Measurements from ENCODE around the gene GABRG3.
A peak's percentile ranks its signal among the peaks of the same experiment; 100 is the strongest.
"Not testable (repeated sequence)": the region's sequence is repeated elsewhere in the genome, so short reads cannot be mapped to it uniquely, and the experiment has no call there.

Gene GABRG3

DNA sequence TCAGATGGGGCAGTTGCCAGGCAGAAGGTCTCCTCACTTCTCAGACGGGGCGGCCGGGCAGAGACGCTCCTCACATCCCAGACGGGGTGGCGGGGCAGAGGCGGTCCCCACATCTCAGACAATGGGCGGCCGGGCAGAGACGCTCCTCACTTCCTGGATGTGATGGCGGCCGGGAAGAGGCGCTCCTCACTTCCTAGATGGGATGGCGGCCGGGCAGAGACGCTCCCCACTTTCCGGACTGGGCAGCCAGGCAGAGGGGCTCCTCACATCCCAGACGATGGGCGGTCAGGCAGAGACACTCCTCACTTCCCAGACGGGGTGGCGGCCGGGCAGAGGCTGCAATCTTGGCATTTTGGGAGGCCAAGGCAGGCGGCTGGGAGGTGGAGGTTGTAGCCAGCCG is 33.2 kb downstream of the GABRG3 start:
- DNase-seq: not testable (repeated sequence)

DNA sequence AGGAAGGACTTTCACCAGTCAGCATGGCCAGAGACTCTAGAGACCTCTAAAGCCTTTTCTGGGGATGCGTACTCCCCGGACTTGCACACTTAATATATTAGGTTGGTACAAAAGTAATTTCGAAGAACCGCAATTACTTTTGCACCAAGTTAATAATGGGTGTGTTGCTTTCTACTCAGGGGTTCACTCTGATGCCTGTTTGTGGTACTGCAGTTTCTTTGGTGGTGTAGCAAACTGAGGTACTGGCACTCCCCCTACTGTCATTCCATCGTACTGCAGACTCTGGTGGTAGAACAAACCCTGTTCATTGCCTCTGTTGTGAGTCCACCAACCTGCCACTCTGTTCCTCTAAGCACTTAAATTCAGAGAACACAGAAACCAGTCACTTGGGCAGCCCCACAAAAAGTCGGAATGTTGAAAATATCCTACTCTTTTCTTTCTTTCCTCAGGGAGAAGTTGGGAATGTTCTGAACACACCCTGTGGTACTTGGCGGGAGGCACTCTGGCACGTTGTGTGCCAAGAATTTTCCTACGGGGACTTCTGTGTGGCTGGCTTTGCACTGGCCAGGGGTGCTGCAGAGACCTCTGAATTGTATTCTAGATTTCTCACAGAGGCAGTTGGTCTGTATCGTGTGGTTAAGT is 46.3 kb downstream of the GABRG3 start:
- DNase-seq: peak; percentile 56

DNA sequence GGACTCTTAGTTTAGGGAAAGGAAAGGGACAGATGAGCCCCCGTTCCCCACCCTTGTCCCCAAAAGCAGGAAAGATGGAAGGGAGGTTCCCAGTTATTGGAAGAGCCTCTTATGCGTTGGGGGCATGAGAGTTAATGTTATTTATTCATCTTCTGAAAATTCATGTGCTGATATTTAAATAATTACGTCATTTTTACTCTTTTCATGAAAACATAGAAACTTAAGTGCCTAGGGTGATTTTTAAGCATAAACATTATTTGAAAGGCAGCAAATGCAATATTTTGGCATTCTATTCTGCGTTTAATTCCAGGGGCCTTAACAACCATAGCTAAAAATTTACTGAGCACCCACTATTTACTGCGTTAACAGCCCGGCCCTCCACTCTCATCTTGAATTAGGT is 48.7 kb downstream of the GABRG3 start:
- DNase-seq: no peak

DNA sequence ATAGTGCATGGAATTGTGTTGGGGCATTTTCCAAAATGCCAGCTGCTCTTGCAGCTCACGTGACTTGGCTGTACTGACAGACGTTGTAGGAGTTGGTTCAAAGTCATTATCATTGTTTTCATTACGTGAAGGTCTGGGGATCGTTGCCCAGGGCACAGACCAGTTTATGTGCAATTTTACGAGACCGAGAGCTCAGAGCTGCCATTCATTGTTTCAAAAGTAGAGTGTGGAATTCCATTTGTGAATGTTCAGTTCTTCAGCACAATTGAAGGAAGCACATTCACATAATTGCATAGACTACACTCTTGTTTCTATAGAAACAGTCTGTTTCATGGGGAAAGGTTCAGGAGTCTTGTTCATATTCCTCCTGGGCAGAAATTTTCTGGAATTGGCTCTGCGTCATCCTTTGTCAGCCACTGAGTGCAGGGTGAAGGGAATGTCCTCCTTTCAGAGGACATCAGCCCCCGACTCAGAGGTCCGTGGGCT is 54.5 kb downstream of the GABRG3 start:
- DNase-seq: no peak

DNA sequence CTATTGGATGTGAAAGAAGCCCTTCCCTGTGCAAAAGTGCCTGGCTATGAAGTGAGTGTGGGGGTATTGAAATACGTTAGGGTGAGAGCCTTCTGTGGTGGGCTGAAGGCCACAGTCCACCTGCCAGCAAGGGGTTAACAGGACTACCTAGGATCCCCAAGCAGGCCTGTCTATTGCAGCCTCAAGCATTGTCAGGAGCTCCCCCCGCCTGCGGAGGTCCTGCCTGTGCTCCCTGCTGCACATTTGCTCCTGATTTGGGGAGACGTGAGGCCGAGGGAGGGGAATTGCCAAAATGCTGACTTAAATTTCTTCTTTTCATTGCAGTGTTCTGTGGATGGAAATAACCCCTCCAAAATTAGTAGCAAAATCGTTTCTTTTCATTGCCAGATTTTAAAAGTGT is 56.2 kb downstream of the GABRG3 start:
- DNase-seq: no peak

DNA sequence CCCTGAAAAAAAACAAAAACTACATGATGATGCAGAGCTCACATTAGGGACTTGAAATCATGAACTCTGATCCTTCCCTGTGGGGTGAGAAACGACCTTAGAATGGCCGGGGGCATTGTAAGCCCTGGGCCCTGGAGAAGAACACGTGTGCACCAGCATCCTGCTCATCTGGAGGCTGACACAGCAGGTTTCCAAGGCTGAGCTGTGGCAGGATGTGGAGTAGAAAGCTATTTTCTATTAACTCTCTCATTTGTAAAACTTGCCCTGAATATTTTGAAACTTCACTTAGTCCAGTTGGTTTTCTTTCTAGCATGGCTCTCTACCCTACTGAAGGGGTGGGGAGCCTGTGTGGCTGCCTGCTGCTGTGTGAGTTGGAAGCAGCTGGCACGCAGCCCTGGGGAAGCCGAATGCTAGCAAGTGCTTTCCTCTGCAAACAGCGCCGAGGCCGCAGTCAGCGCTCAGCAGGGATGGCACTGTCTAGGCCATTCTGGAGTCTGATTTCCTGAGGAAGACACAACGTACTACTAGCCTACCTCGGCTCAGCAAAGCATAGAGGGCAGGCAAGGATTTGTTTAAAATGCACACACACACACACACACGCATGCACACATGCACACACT is 58.0 kb downstream of the GABRG3 start:
- DNase-seq: no peak

DNA sequence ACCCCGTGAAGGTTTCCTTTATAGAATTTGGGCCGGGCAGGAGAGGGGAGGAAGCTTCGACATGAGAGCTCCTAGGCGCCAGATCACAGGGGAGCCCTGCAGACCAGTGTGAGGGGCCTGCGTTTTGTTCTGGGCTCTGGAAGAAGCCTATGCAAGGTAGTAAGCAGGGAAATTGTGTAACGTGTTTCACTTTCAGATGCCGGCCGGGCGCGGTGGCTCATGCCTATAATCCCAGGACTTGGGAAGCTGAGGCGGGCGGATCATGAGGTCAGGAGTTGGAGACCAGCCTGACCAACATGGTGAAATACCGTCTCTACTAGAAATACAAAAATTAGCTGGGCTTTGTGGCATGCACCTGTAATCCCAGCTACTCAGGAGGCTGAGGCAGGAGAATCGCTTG is 65.2 kb downstream of the GABRG3 start:
- DNase-seq: no peak

DNA sequence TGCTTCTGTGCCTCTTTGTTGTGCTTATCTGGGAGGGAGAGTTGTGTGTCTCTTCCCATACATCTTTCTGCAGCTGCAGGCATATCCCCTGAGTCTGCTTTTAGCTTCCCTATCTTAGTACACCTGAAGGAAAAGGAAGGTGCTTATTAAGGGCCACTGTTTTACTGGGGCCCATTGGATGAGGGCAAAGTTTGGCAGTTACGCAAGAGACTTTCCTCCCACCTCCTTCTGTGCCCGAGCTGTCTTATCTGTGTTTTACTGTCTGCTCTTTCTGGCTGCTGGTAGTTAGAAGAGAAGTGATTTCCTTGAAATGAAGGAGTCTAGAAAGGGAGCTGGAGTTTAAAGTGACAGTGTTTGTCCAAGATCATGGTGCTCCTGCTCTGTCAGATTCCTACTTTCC is 66.5 kb downstream of the GABRG3 start:
- DNase-seq: no peak

DNA sequence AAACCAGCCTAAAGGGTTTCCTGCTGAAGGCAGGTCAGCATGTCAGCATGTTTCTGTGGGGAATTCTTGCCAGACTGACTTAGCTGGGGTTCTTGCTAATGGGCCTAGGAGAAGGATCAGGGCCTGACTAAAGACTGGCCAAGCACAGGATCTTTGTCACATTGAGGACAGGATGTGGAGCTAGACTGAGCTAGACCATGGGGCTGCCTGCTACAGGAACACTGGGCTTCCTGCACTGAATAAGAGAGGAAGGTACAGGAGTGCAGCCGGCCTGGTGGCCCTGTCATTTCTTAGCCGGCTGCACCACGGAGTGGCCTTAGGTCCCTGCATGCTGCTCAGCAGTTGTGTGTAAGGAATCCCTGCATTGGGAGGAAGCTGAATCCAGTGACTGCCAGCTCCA is 68.2 kb downstream of the GABRG3 start:
- DNase-seq: no peak

DNA sequence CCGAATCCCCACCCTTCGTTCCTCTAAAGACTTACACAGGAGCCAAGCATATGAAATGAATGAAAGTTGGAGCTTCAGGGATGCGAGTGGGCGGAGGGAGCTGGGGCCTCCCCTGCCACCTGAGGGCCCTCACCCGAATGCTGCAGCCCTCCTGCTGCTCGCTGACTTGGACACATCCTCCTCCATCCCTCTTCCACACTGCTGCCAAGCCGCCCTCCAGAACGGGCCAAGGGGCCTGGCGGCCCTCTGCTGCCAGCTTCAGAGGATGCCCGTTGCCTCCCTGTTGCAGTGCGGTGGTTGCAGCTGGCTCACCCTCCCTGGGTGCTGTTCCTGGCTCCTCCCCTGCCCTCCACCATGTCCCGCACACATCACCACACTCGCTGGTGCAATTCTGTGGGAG is 71.2 kb downstream of the GABRG3 start:
- no peak for DNase-seq

DNA sequence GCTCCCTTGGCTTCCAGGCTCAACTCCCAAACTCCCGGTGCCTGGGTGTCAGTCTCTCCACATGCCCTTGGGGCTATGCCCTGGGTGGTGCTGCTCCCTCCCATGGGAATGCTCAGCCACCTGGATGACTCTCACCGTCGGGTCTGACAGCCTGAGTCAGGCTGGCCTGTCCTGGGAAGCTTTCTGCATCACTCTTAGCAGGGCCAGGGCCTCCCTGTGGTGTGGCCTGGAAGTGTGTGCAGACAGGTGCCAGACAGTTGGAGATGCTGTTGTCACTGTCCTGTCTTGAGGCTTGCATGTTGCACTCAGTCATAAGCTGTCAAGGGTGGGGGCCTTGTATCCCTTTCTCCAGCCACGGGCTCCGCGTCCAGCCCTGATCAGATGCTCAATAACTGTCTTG is 71.7 kb downstream of the GABRG3 start:
- no peak for DNase-seq

DNA sequence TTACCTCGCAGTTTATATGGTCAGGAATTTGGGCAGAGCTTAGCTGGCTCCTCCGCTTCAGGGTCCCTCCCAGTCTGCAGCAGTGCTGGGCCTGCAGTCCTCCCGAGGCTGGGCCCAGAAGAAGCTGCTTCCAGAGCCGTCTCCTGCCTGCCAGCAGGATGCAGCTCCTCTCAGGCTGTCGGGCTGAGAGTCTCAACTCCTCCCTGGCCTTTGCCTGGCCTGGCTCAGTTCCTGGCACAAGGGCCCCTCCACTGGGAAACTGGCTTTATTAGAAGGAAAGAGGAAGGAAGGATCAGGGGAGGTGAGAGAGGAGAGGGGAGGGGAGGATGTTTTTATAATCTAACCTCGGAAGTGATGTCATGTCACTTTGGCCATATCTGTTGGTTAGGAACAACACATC is 72.8 kb downstream of the GABRG3 start:
- no peak for DNase-seq

DNA sequence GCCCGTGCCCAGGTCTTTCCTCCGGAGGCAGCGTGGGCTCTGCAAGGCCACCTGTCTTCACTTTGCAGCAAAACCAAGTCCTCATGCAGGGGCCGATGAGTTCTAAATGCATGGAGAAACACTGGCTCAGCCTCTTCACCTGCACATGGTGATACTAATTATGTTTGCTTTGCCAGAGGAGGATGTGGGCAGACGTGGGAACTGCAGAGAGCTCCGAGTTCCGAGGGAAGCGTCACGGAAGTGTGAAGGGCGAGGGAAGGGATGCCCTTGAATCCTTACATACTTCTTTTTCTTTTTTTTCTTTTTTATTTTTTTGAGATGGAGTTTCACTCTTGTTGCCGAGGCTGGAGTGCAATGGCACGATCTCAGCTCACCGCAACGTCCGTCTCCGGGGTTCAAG is 74.8 kb downstream of the GABRG3 start:
- no peak for DNase-seq

DNA sequence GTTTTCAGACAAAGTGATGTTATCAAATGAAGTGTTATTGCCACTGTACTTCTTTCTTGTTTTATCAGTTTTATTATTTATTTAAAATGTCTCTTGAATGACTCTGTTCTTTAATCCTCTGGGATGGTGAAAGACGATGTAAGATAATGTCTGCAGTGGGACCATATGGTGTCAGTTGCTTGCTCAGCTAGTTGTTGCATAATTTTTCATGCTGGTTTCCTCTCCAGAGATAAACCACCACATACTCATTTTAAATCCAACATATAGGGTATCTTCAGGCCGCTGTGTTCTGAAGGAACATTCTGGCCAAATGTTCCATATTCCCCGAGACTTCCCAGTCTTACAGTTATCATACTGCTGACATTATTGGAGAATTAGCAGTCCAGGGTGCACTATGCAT is 75.9 kb downstream of the GABRG3 start:
- no peak for DNase-seq

DNA sequence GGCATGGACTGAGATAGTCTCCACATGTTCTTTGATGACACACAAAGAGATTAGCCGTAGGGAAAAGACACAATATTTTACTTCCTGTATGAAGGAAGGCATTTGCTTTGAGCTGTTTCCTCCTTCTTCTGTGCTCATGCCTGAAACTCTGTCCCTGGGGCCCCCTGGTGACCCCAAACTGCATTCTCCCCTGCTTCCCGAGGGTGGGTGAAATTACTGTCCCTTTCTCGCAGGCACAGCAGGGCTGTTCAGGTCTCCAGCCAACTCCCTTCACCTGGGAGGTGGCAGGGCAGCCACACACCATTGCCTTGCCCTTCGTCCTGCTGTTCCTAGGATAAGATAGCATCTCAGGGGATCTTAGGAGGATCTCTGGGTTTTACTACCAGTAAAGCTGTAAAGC is 79.2 kb downstream of the GABRG3 start:
- DNase-seq: no peak

DNA sequence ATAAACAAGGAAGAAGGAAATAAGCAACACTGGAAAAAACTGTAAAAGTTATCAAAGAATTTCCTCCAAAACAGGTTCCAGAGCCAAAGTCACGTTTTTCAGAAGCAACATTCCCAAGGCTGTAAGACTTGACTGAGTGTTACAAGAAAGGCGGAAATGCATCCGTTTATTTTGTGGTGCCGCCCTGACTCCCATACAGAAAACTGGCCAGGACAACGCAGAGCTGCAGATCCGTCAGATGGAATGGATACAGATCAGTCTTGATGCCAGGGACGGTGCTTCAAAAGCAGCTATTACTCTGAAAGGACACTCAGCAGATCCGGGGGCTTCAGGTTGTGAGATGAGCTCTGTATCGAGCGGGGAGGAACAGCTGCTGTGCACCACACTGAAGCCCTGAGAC is 83.4 kb downstream of the GABRG3 start:
- DNase-seq: no peak

DNA sequence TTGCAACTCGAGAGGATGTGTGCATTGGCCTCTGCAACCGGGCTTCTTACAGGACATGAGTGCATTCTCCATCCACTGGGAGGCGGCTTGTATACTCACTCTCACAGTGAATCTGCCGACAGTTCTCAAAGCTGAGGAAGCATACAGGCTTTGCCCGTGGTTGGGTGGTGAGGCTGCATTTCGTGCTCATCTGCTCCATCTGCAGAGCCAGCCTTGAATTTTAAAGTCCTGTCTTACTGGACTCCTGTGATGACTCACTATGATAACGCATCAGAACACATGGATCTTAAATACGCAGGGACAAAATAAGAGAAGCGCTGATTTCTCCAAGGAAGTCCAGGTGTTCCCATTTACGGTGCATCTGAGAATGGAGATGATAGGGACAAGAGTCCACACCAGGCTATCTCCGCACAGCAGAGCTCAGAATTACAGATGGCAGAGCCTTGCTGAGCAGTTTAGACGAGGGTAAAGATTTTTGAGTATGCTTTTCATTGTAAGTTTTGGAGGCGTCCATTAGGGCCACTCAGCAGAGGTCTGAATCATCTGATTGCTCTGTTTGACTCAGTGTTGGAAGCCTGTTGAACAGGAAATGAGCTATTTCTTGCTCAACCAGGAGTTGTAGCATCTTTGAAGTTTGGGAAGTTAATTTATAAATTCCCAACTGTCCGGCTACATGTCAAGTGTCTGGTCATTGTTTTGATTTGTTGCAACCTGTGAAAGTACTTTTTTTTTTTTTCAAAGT is 87.1 kb downstream of the GABRG3 start:
- no peak for DNase-seq

DNA sequence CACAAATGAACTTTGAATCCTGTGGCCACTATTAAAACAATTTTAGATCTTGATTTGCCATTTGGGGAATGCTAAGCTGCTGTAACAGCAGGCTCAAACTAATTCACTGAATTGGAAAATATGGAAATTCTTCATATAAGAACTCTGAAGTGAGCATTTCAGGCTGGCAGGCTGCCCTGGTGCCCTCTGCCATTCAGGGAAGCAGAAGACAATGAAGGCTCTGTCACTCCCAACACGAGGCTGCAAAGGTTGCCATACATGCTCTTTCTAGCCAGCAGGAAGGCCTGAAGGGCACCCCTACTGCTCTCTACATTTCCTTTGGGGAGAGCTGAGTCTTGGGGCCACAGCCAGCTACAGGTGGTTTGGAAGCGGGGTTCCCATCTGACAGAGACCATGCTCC is 88.0 kb downstream of the GABRG3 start:
- no peak for DNase-seq

DNA sequence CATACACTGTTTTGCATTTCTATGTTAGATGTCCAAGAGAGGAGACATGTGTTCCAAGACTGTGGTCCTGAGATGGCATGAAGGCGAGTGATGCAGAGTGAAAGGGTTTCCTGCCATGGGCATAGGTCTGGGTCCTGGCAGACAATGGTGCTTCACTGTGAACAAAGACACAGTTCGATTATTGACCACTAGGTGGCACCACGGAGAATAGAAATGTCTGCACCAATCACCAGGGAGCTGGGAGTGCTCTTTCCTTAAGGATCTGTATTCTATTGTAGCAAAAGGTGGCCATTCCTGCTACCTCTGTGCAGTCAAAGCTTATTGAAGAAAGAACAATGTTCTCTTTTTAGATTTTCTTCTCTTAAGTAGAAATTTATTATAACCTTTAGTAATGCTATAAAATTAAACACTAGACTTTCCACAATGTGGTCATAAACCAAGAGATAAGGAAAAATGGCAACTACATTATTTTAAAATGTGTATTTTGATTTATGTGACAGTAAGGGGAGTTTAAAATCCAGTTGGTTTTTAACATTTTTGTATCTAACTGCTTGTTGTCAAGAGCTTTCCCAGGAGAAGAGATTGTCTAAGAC is 88.7 kb downstream of the GABRG3 start:
- DNase-seq: peak; percentile 57

DNA sequence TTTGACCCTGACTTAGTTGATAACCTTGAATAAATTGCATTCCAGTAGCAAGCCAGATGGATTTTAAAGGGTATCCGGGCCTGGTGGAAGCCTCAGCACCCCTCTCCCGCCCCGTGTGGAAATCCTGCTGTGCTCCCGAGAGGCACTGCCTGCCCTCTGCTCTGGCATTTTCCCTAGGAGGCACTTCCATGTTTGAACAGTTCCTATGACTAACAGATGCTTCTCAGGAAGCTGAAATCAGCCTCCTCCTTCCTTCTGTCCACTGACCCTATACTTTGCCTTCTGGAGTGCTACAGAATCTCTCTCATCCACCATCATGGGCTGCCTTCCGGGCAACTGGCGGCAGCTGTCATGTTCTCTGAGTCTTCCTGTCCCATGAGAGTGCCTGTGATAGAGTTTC is 90.8 kb downstream of the GABRG3 start:
- no peak for DNase-seq

DNA sequence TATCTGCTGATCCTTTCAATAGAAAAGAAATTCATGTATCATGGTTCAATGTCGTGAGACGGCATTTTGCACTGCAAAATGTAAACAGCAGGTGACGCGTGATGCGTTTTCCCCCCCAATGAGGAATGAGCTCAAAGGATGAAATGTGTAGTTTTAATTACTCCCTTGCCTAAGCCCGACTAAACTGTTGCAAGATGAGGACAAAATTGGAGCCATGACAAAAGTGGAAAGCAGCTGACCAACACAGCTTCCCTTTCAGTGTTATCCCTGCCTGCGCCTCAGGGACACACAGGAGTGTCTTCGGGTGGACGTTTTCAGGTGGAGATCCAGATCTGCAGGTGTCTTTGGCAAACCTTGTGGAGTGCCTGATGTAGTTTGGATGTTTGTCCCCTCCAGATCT is 92.0 kb downstream of the GABRG3 start:
- no peak for DNase-seq

DNA sequence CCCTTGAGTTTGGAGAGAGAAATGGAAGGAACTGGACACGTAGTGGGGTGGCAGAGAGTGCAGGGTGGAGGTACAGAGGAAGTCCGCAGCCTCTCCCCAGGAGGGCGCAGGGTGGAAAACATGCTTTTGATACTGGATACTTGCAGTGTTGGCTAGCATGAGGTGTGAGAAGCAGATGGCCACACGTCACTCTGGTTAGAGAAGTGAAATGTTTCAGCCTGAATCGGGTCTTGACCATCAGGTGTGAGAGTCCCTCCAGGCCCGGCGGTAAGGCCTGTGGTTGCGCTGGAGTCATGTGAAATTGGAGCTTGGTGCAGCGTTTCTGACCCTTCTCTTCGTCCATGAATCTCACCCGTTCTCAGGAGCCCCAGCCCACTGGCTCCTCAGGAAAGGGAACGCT is 93.1 kb downstream of the GABRG3 start:
- DNase-seq: no peak

DNA sequence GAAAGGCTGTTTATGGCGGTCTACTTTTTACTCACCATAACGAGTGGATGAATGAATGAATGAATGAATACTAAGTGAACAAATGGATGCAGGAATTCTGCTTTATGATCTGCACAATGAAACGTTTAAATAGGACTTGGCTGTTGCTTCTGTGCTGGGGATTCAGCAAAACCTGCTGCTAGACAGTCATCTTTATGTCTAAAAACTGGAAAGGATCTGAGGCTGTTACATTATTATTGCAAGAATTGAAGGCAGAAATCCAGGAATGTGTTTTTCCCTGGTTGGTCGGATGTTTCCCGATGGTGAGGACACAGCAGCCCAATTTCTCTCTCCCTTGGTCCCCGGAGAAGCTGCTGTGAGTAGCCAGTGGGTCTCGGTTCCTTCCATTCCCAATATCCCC is 94.2 kb downstream of the GABRG3 start:
- no peak for DNase-seq

DNA sequence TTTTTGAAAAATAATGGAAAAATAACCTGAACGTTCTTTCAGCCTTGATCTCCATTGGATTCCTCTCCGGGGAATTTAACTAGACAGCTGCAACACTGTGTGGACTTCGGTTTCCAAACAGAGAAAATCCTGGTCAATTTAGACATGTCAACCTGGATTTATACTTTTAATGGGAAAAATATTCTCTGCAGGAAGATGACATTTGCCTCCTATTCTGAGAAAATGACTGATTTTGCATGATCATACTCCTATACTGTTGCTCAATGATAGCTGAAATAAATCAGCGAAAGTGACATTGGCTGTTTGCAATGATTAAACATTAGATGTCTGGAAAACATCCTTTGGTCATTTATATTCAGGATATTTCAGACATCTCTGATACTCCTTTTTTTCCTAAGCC is 94.8 kb downstream of the GABRG3 start:
- no peak for DNase-seq
